ENCODE data around the gene CDH19.

GRCh38 chr18:66635342-66635741, 31.5 kb upstream of the CDH19 start:
- no peak for TF ChIP-seq CTCF (IDR thresholded peaks at IDR 0.05)
- TF ChIP-seq POLR2AphosphoS5 (IDR thresholded peaks at IDR 0.05), result no peak
- no peak for TF ChIP-seq POLR2A (IDR thresholded peaks at IDR 0.05)
